Natural killer cell (primary cell): ENCODE measurements around the gene ZSWIM6. TPM values are rescaled to one million over a fixed set of nuclear protein-coding genes. Genes with fewer than 3 reads are reported as not detected.

ENCODE experiments used
- ATAC-seq, 3 donors: fragments of 150-1000 bp in 2 of 3; fragments of 200-7000 bp in 1 of 3; cut with Tn5 transposase; 1 replicate in 1 of 3; 2 replicates in 2 of 3; pipeline ENCODE4 v1.10.0; 2021; ENCODE audit warnings: mild to moderate bottlenecking in 2 of 3, moderate library complexity in 2 of 3
- DNase-seq, 2 donors: peaks; one replicate each; pipeline versions ENCODE4 v3.0.0 to v3.0.0-alpha.2; 2013 to 2021; ENCODE audit warnings: mixed read lengths in 1 of 2
- H3K27ac ChIP-seq: one replicate; pipeline ENCODE4 v1.5.1; 2013; ENCODE audit warnings: mild to moderate bottlenecking, low read length
- H3K27me3 ChIP-seq: one replicate; pipeline ENCODE4 v1.6.1; 2013; ENCODE audit warnings: low read length; ENCODE audit not compliant: control insufficient read depth, insufficient read depth
- H3K36me3 ChIP-seq: one replicate; pipeline ENCODE4 v1.6.1; 2013; ENCODE audit warnings: low read length; ENCODE audit not compliant: control insufficient read depth, insufficient read depth
- H3K4me1 ChIP-seq: one replicate; pipeline ENCODE4 v1.6.1; 2013; ENCODE audit warnings: low read length; ENCODE audit not compliant: control insufficient read depth, insufficient read depth
- H3K4me3 ChIP-seq: one replicate; pipeline ENCODE4 v1.5.1; 2013; ENCODE audit warnings: low read length
- H3K9me3 ChIP-seq: one replicate; pipeline ENCODE4 v1.6.1; 2013; ENCODE audit warnings: low read length; ENCODE audit not compliant: control insufficient read depth, insufficient read depth
- H3K27ac Mint-ChIP-seq, 2 donors: one replicate each; pipeline ENCODE4 v1.8.0; 2022; ENCODE audit warnings: mild to moderate bottlenecking in 2 of 2, mixed read lengths in 2 of 2, moderate library complexity in 1 of 2
- H3K27me3 Mint-ChIP-seq, 2 donors: one replicate each; pipeline ENCODE4 v1.8.0; 2022; ENCODE audit warnings: low read depth in 2 of 2, mixed read lengths in 2 of 2
- H3K36me3 Mint-ChIP-seq: one replicate; pipeline ENCODE4 v1.8.0; 2022; ENCODE audit warnings: mixed read lengths
- H3K4me1 Mint-ChIP-seq, 2 donors: one replicate each; pipeline ENCODE4 v1.8.0; 2022; ENCODE audit warnings: mixed read lengths in 2 of 2
- H3K4me3 Mint-ChIP-seq: one replicate; pipeline ENCODE4 v1.8.0; 2022; ENCODE audit warnings: mild to moderate bottlenecking, moderate library complexity, mixed read lengths
- H3K9me3 Mint-ChIP-seq, 2 donors: one replicate each; pipeline ENCODE4 v1.8.0; 2022; ENCODE audit warnings: mixed read lengths in 2 of 2
- CTCF ChIP-seq: fragments of 200-600 bp; IDR thresholded peaks from one replicate; pipeline ENCODE4 v1.8.0; 2022; ENCODE audit warnings: antibody characterized with exemption
- WGBS: methylation state at CpG from one replicate; pipeline ENCODE4 v1.1.7; 2013; ENCODE audit warnings: missing lambda C conversion rate; ENCODE audit not compliant: insufficient coverage; 5-methylcytosine and 5-hydroxymethylcytosine counted together
- intact Hi-C: fragments of 100-400 bp; cut with micrococcal nuclease; formaldehyde crosslinking; loops from one replicate; pipeline ENCODE4 v1.14.2; 2022
- total RNA-seq, 4 donors: library from RNA; stranded (reverse); fragments of 120-200 nt in 1 of 4; gene quantifications; one replicate each; pipeline versions ENCODE4 v1.2.3 to v1.2.4, GENCODE V29; 2013 to 2022

The ZSWIM6 gene
- total RNA-seq, 3 donors from 2014 or later (not counting 1 experiment from before 2014, with no cell fraction given): 8.7 to 11.4 (median 10.5) TPM

DNA sequence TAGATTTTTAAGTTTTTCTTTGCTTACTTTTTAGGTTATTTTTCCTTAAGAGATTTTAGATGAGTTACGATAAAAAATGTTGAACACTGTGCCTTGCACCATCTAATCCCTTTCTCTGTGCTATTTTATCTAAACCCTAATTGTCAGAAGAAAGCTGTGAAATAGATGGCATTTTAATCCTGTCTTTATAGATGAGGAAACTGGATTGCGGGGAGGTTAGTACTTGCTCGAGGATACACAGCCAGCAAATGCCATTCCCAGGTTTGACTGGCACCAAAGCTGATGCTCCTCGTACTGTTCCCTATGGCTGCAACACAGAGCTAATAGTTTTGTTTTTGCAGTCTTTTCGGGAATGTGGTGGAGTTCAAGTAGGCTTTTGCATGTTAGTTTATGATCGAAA, 82.7 kb downstream of the ZSWIM6 start:
- H3K36me3 ChIP-seq: no peaks in the 10 kb centered on the region
- Mint-ChIP-seq H3K36me3 (no peaks in the 10 kb centered on the region), H3K9me3 (no peaks in the 10 kb centered on the region), H3K27ac (no peak overlapping the region), H3K4me3 (no peak overlapping the region), H3K27me3 (no peaks in the 10 kb centered on the region), H3K4me1 (peaks cover 26 to 38% of the 10 kb centered on the region in 2 donors)
- WGBS: 92% methylated on average over 5 of the region's 6 CpGs
- no peak overlapping the region for H3K4me3 ChIP-seq
- H3K4me1 ChIP-seq: no peaks in the 10 kb centered on the region
- no peak overlapping the region for H3K27ac ChIP-seq
- H3K27me3 ChIP-seq: no peaks in the 10 kb centered on the region
- intact Hi-C loops: no loop called here
- no peaks in the 10 kb centered on the region for H3K9me3 ChIP-seq
- no peak for TF ChIP-seq CTCF
- ATAC-seq (no peak), DNase-seq (no peak)

DNA sequence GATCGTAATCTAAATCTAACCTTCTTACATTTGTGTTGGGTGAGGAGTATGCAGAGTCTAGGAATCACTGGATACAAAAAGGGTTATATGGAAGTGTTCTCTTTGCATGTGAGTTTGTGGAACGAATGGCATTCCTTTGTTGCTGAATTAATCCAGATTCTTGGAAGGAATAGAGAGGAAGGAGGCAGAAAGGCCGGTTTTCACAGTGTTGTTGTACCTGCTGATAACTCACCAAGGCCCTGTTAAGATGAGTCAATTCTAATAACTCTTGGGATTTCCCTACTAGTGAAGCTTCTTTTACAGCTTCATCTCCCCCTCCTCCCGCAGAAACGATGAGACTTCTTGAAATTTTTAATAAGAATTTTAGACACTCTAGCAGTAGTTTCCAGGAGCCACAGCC, 84.0 kb downstream of the ZSWIM6 start:
- Histone ChIP-seq H3K36me3 (no peaks in the 10 kb centered on the region), H3K27me3 (no peaks in the 10 kb centered on the region), H3K27ac (no peak overlapping the region), H3K4me1 (no peaks in the 10 kb centered on the region), H3K4me3 (no peak overlapping the region), H3K9me3 (no peaks in the 10 kb centered on the region)
- H3K36me3 Mint-ChIP-seq: no peaks in the 10 kb centered on the region
- no peak overlapping the region for H3K27ac Mint-ChIP-seq
- no peaks in the 10 kb centered on the region for H3K27me3 Mint-ChIP-seq
- no peak for ATAC-seq
- no peak overlapping the region for H3K4me3 Mint-ChIP-seq
- no peak for DNase-seq
- no peaks in the 10 kb centered on the region for H3K9me3 Mint-ChIP-seq
- H3K4me1 Mint-ChIP-seq: peaks cover 25 to 41% of the 10 kb centered on the region in 2 donors
- intact Hi-C loops: no loop called here
- TF ChIP-seq CTCF: no peak
- 85% methylated on average over 4 of the region's 5 CpGs for WGBS

DNA sequence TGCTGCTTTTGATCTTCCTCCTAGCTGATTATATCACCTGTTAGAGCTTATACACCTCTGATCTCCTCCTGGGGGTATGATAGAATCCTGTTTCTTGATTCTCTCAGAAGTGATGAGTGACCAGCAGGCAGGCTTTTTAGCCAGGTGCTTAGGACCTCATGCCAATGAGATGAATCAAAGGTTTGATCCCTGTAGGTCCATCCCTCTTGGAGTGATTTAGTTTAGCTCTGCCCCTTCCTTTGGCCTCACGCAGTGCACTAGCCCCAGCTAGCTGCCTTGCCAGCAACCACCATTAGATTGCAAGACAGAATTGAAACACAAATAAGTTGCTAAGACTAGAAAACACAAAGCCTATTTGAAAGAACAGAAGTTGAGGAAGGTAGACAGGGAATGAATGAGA, 84.4 kb downstream of the ZSWIM6 start:
- no peak overlapping the region for H3K4me3 ChIP-seq
- no peaks in the 10 kb centered on the region for H3K4me1 ChIP-seq
- H3K36me3 ChIP-seq: no peaks in the 10 kb centered on the region
- no peak for TF ChIP-seq CTCF
- no peaks in the 10 kb centered on the region for H3K27me3 ChIP-seq
- no peak overlapping the region for H3K27ac ChIP-seq
- 100% methylated on average over 1 of the region's 1 CpG for WGBS
- Mint-ChIP-seq H3K9me3 (peaks cover 0 to under 1% of the 10 kb centered on the region in 2 donors), H3K4me3 (no peak overlapping the region), H3K27me3 (no peaks in the 10 kb centered on the region), H3K36me3 (peaks cover 3% of the 10 kb centered on the region), H3K27ac (no peak overlapping the region), H3K4me1 (peaks cover 25 to 41% of the 10 kb centered on the region in 2 donors)
- ATAC-seq (no peak), DNase-seq (no peak)
- intact Hi-C loops: no loop called here
- no peaks in the 10 kb centered on the region for H3K9me3 ChIP-seq

DNA sequence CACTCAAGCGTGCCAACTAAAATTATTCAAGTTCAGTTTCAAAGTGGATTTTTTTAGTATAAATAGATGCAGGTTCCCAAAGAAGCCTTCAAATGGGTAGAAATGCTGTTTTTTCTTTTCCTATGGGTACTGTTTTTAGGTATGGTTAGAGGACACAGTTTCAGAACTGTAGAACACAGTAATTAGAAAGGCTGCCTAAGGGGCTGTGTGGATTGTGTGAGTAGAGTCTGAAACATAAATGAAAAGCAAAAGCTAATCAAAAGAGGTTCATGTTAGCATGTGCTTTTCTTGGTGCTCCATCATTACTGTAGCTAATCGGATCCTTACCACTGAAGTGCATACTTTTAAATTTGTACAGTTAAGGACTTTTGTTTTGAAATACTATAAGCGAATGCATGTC, 85.3 kb downstream of the ZSWIM6 start:
- H3K27me3 ChIP-seq: no peaks in the 10 kb centered on the region
- H3K27me3 Mint-ChIP-seq: no peaks in the 10 kb centered on the region
- H3K9me3 Mint-ChIP-seq: peaks cover 0 to 2% of the 10 kb centered on the region in 2 donors
- peaks cover 23 to 41% of the 10 kb centered on the region in 2 donors for H3K4me1 Mint-ChIP-seq
- no peak overlapping the region for H3K4me3 ChIP-seq
- no peak for TF ChIP-seq CTCF
- 100% methylated on average over 2 of the region's 3 CpGs for WGBS
- H3K27ac Mint-ChIP-seq: peak overlapping the region; percentile 17 to 40
- H3K36me3 Mint-ChIP-seq: peaks cover 8% of the 10 kb centered on the region
- no peaks in the 10 kb centered on the region for H3K36me3 ChIP-seq
- intact Hi-C loops: no loop called here
- no peaks in the 10 kb centered on the region for H3K9me3 ChIP-seq
- DNase-seq: no peak
- H3K27ac ChIP-seq: no peak overlapping the region
- no peaks in the 10 kb centered on the region for H3K4me1 ChIP-seq
- ATAC-seq: no peak
- H3K4me3 Mint-ChIP-seq: no peak overlapping the region
